ENCODE measurements around the gene PIEZO2.

The PIEZO2 gene

GRCh38 chr18:10995550-10995949 lies 153.8 kb downstream of the PIEZO2 start:
- in situ Hi-C loops (cut with HindIII; ENCODE audit: low sequenced_read_pairs) = no loop called here

DNA sequence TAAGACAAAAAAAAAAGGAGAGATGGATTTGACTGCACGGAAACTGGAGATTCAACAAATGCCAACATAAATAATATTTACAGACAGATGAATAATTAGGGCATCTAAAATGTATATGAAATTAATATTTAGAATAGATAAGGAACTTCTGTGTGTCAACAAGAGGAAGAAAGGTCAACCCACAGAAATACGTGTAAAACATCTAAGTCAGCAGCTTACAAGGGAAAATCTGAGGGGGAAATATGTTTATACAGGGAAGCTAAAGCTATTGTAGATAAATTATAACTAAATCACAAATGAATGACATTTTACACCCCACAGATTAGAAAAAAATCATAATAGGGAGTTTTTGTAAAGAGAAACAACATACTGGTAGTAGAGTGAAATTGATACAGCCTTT lies 159.9 kb downstream of the PIEZO2 start:
- in situ Hi-C loops (cut with HindIII; ENCODE audit: low sequenced_read_pairs) = no loop called here

DNA sequence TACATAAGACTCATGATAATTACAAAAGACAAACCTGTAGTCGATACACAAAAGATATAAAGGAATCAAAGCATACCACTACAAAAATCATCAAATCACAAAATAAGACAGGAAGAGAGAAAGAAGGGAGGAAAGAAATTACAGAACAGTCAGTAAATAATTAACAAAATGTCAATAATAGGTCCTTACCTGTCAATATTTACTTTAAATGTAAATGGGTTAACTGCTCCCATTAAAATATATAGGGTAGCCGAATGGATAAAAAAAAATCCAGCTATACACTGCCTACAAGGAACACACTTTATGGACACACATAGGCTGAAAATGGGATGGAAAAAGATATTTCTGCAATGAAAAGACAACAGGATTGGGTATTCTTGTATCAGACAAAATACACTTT lies 163.7 kb downstream of the PIEZO2 start:
- in situ Hi-C loops (cut with HindIII; ENCODE audit: low sequenced_read_pairs) = no loop called here

DNA sequence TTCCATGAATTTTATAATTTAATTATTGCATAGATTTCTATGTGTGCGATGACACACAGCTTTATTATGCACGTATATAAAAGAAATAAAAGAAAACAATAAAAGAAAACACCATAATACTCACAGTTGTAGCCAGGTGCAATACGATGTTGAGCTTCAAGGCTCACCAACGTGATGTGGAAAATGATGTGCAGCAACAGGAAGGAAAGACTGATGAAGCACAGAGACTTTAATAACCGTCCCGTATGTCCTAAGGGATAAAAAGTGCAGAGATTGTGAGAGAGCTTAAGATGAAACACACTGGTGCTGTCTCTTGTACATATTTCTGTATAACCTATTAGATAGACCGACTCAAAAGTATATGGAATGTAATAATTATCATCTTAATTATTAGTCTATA lies 170.0 kb downstream of the PIEZO2 start:
- in situ Hi-C loops (cut with HindIII; ENCODE audit: low sequenced_read_pairs) = loop anchor here (5.0 kb wide), 1 partner anchor 72 kb away; no protein-coding TSS in a partner anchor

GRCh38 chr18:10977042-10977441 lies 172.3 kb downstream of the PIEZO2 start:
- in situ Hi-C loops (cut with HindIII; ENCODE audit: low sequenced_read_pairs) = loop anchor here (5.0 kb wide), 1 partner anchor 70 kb away; no protein-coding TSS in a partner anchor

DNA sequence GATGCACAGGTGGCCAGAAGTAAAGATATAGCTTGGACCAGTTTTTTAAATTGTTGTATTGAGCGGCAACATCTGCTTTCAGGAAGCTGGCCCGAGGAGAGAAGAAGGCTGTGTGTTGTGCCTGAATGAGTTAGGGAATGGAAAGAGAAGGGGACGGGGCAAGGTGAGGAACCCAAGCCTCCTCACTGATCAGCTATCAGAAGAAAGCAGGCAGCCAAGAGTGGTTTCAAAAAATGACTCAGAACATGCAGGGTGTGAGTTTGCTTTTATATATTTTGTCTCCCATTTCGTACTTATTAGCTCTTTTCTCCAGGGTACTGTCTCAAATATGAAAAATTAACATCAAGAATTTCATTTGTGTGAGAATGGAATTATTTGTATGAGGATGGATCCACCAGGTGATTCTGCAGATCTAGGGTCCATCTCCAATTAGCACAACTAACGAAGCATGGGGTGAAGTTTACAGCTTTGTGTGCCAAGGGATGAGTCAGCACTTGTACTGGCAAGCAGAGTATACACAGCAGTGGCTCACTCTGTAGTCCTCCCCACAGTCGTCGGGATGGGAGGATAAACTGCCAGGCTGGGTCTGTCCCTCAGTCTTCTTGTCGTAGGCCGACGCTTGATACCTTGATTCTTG lies 175.7 kb downstream of the PIEZO2 start:
- in situ Hi-C loops (cut with HindIII; ENCODE audit: low sequenced_read_pairs) = no loop called here

GRCh38 chr18:10971717-10972116 lies 177.7 kb downstream of the PIEZO2 start:
- in situ Hi-C loops (cut with HindIII; ENCODE audit: low sequenced_read_pairs) = no loop called here

- in situ Hi-C loops (cut with HindIII; ENCODE audit: low sequenced_read_pairs) = no loop called here
These were observed 184.2 kb downstream of the PIEZO2 start for GRCh38 chr18:10965119-10965518.

GRCh38 chr18:10953672-10954071 lies 195.7 kb downstream of the PIEZO2 start:
- in situ Hi-C loops (cut with HindIII; ENCODE audit: low sequenced_read_pairs) = no loop called here

- in situ Hi-C loops (cut with HindIII; ENCODE audit: low sequenced_read_pairs) = no loop called here
These were observed 197.5 kb downstream of the PIEZO2 start for GRCh38 chr18:10951631-10952544.

- in situ Hi-C loops (cut with HindIII; ENCODE audit: low sequenced_read_pairs) = no loop called here
These were observed 198.3 kb downstream of the PIEZO2 start for GRCh38 chr18:10950876-10951630.

DNA sequence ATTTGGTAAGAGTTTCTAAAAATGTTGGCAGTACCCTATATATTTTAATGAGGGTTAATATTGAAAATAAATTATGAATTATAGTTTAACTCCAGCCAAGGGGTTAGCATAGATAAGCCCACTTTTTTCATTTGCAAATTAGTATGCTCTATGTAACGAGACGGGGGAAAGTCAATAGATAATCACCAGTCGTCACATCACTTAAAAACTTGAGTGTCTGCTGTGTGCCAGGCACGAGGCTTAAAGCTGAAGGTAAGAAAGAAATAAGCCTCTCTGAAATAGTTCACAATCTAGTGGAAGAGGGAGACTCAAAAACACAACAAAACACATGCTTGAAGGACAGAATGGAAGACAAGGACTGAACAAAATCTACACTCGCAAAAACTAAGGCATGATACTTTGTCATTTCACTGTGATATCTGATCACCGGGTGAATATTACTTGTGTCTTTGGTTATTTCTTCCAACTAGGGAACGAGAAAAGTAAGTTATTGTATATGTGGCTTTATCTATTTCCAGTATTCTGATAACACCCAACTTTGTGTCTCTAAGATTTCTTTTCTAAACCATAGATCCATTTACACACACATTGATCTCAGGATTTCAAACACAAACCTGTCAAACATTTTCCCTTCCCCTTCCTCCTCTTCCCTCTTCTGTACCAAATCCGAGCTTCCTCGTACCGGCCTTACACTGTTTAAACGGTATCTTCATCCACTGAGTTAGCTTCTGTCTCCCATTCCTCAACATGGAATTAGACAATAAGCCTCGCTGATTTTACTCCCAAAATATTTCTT lies 199.1 kb downstream of the PIEZO2 start:
- in situ Hi-C loops (cut with HindIII; ENCODE audit: low sequenced_read_pairs) = no loop called here

DNA sequence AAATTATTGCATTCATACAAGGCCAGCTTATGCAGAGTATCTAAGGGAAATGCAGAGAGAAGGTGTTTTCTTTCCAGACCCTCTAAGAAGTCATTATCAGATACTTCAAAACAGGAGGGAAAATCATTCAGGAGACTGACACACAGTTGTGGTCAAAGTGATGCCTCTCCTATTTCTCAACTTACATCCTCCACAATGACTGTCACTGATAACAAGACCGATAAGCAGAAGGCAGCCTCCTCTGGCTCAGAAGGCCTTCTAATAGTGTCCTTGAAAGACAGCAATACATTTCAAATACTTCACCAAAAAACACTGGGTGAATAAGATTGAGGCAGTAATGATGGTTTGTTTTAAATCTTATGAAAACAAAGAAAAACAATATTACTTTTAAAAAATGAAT lies 199.7 kb downstream of the PIEZO2 start:
- in situ Hi-C loops (cut with HindIII; ENCODE audit: low sequenced_read_pairs) = no loop called here

GRCh38 chr18:10948421-10948820 lies 200.9 kb downstream of the PIEZO2 start:
- in situ Hi-C loops (cut with HindIII; ENCODE audit: low sequenced_read_pairs) = no loop called here

- in situ Hi-C loops (cut with HindIII; ENCODE audit: low sequenced_read_pairs) = no loop called here
These were observed 203.3 kb downstream of the PIEZO2 start for GRCh38 chr18:10946058-10946457.

DNA sequence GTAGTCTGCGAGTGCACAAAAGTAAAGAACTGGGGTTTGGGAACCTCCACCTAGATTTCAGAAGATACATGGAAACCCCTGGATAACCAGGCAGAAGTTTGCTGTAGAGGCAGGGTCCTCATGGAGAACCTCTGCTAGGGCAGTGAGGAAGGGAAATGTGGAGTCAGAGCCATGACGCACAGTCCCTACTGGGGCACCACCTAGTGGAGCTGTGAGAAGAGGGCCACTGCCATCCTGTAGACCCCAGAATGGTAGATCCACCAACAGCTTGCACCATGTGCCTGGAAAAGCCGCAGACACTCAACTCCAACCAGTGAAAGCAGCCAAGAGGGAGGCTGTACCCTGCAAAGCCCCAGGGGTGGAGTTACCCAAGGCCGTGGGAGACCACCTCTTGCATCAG lies 206.4 kb downstream of the PIEZO2 start:
- in situ Hi-C loops (cut with HindIII; ENCODE audit: low sequenced_read_pairs) = no loop called here

DNA sequence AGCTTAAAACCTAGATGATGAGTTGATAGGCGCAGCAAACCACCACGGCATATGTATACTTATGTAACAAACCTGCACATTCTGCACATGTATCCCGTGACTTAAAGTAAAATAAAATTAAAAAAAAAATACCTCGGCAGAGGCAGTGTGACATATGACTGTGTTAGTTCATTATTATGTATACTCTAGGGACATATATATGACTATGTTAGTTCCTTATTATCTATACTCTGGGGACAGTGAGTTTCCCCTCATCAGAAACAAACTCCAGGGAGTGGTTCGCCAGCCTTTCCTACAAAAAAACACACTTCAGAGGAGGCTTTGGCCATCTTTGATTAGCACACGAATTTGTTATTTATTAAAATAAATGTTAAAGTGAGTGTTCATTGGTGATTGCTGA lies 209.5 kb downstream of the PIEZO2 start:
- in situ Hi-C loops (cut with HindIII; ENCODE audit: low sequenced_read_pairs) = no loop called here

- in situ Hi-C loops (cut with HindIII; ENCODE audit: low sequenced_read_pairs) = no loop called here
These were observed 211.4 kb downstream of the PIEZO2 start for GRCh38 chr18:10937743-10938640.

DNA sequence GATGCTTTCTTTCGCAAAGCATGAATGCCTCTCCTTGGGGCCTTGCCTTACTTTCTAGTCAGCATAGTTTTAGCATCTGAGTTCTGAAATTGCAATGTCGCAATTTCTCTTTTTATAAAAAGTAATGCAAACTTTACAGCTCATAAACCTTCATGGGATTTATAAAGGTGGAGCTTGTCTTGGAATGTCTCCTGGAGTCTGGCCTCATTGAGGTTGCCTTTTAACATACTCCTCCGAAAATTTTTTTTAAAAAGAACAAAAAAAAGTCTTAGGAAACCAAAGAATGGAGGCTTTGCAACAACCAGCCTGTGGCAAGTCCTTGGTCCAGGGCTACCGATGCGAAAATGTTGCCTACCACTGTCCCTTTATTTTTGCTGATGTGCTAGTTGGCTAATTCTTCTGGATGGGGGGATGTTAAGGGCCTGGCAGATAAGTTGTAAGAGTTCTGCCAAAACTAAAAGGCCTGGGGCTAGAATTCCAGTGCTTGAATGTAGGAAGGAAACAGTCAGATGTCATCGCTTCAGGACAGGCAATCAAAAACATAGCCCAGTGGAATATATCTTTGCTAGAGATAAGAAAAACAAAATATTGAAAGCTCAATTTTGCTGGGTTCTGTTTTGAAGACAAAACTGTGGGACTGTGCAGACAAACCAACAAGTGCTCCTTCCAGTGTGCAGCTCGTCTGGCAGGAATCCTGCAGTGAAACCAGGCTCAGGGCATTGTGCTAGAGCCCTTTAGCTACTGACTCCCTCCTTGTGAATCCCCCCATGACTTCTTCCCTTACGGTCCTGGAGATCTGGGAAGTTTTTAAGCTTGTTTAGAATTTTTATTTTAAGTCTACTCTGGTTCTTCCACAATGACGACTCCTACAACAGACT lies 213.0 kb downstream of the PIEZO2 start:
- in situ Hi-C loops (cut with HindIII; ENCODE audit: low sequenced_read_pairs) = no loop called here

Measured in endothelial cell of hepatic sinusoid (primary cell).